NCI-H69 (cell line): ENCODE data around the gene SLC6A9.
A peak's percentile ranks its signal among the peaks of the same experiment; 100 is the strongest.

Experiments
- DNase-seq: peaks from one replicate; lab custom pipeline; 2025; lab: John Stamatoyannopoulos, UW

SLC6A9 gene

DNA sequence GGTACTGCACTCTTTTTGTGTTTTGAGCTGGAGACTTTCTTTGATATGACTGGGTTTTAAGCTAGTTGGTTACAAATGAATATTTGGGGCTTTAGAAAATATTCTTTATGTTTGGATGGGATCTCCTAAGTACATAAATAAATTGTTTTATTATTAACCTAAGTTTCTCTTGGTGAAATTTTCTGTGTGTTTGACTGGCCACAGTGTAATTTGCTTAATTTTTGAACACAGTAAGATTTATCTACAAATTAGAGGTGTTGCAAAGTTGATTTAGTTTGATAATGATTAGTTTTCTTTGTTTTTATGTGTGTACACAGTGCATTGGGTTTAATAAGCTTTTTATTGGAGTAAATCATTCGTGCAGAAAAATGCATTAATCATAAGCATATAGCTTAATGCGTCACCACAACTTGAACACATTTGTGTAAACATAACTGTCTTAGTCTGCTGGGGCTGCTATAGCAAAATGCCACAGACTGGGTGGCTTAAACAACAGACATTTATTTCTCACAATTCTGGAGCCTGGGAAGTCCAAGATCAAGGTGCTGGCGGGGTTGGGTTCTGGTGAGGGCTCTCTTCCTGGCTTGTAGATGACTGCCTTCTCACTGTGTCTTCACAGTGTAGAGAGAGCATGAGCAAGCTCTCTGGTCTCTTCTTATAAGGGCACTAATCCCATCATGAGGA lies 17.4 kb upstream of the SLC6A9 start:
- peak; percentile 6 for DNase-seq

DNA sequence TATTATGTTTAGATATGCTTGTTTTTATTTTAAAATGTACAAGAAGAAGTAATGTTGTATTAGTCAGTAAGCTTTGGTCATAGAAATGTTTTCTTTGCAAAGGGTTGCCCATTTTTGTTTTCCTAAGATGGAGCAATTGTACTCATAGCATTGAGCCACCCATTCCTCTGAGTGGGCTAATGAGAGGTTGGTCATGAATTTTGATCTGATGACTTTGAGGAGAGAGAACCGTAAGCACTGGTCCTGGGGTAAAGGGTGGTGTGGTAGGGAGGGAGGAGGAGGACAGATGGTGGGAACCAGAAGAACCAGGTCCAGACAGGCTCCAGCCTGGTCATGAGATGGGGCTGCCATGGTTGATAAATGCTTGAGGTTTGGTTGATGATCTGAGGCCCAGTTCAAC lies 15.9 kb upstream of the SLC6A9 start:
- no peak for DNase-seq

DNA sequence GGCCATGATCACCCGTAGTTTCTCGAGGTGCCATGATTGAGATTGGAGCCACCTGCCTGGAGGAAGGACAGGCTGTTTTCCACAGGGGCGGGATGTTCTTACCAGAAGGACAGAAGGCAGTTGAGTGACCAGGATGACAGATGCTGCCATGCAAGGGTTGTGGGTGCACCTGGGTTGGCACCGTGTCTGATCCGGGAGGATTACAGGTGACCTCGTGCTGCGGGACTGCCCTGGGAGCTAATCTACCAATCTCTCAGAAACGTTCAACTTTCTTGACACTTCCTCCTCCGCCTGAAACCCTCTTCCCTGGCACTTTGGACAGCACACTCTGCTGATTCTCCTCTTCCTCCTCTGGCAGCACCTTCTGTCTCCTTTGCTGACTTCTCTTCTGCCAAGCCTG lies 13.8 kb upstream of the SLC6A9 start:
- no peak for DNase-seq

- no peak for DNase-seq
These were observed 13.0 kb upstream of the SLC6A9 start for GRCh38 chr1:44044071-44044801.

- DNase-seq, result peak; percentile 55
These were observed 12.2 kb upstream of the SLC6A9 start for GRCh38 chr1:44043176-44044070.

DNA sequence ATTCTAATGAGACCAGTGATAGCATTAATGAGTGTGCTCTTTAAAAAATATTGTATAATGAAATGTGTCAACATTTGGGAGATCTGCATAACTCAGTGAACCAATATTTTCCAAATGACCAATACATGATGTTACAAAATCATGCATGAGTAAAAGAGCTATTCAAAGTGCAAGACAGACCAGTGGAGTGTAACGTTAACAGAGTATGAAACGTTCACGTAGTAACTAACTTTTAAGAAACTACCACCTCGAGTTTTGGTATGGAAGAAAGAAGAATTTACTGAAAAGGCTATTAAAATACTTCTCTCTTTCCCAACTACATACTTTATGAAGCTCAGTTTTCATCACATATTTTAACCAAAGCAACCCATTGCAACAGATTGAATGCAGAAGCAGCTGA lies 9.6 kb upstream of the SLC6A9 start:
- DNase-seq, result no peak

DNA sequence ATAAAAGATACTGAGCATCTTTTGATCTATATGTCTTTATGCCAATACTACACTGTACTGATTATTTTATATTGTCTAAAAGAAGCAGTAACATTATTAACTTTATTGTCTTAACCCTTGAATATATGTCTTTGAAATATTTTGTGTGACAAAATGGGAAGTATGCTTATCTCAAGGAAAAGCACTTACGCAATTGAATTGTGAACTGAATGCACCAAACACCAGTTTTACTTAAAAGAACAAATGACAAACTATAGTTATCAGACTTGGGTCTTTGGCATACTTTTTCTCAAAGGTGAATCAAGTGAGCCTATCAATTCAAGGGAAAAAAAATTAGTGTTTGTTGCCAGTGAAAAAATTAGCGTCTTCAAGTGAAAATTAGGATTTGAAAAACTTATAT lies 9.2 kb upstream of the SLC6A9 start:
- no peak for DNase-seq

GRCh38 chr1:44038876-44039657 lies 7.8 kb upstream of the SLC6A9 start:
- DNase-seq, result no peak

DNA sequence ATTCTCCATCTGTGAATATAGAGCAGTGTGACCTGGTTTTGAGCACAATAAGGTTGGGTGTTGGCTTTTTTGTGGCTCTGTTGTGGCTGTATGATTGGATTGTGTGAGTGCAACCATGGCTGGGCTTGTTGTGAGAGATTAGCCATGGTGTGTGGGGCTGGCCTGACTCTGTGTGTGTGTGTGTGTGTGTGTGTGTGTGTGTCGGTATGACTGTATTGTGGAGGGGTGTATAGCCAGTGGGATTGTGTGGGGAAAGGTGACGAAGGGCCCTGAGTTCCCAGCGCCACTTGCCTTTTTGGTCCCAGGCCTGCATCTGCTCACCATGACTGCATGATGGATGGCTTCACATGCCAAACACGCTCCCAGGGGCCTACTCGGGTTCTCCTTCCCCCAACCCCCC lies 5.9 kb upstream of the SLC6A9 start:
- DNase-seq, result peak; percentile 74

- DNase-seq, result peak; percentile 79
These were observed 5.3 kb upstream of the SLC6A9 start for GRCh38 chr1:44036409-44037139.

DNA sequence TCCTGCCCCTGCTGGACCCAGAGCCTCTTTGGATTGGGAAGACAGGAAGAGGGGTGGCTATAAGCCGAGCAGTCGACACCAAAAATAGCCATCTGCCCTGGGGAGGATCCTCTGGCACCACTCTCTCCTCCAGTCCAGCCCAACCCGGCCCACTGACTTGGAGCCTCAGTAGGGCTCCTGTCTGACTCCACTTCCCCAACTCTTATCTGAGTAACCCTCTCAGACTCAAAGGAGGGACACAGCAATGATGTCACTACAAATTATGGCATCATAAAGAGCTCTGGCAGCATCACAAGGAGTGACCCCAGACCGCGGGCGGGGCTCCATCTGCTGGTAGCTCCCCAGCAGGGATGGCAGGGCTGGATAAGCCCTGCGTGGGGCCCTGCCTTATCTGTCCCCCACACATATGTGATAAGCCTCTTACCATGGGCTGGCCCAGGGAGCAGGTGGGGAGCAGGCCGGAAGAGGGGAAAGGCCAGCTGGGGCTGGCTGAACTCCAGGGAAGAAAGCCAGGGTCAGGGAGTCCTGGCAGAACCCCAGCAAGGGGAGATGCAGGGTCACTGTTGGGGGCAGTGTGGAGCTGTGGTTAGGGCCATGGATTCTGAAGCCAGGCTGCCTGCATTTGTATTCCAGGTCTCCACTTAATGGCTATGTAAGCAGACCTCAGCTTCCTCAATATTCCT lies 4.6 kb upstream of the SLC6A9 start:
- DNase-seq, result peak; percentile 22

- DNase-seq, result no peak
These were observed 3.9 kb upstream of the SLC6A9 start for GRCh38 chr1:44034976-44035716.

DNA sequence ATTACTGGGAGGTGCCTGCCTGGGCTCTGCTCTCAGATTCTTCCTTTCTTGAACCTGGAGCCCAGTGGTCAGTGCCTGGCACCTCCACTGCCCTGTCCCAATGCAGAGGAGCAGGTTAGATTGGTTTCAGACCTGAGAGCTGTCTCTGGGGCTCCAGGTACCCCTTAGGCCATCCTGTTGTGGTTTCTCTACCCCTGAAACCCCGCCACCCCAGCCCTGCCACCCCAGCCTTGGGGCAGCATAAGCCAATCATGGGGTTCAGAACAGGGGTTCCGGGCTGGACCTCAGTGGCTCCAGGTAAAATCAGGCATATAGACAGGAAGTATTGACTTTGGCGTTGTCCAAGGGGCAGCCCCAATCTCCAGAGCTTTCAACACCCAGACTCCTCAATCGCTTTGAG lies 3.2 kb upstream of the SLC6A9 start:
- DNase-seq, result no peak

- DNase-seq, result no peak
These were observed 2.5 kb upstream of the SLC6A9 start for GRCh38 chr1:44033756-44034155.

- no peak for DNase-seq
These were observed 1.8 kb upstream of the SLC6A9 start for GRCh38 chr1:44033041-44033575.

DNA sequence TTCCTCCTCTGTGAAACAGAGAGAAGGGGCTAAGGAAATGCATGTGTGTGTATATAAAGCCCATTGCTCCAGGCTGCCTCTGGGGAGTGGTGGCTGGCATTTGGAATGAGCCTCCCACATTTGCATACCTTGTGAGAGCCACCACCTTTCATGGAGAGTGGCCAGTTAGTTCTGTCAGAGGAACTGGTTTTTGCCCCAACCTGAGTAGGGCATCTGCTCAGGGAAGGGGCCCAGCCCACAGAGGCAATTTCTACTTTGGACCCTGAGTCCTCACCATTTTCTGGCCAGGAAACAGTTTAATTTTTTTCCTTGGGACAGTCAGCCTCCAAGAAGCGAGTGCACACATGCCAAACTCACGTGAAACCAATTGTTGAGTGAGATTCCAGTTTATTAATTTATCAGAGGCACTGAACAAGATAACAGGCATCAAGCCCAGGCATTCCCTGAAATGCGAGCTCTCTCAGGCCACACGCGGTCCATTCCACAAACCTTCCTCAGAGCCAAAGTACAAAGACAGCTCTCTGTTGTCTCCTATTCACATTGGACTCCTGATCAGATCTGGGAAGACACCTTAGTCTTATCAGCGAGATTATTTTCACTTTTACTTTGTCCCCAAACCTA lies 1.0 kb upstream of the SLC6A9 start:
- DNase-seq, result peak; percentile 8

DNA sequence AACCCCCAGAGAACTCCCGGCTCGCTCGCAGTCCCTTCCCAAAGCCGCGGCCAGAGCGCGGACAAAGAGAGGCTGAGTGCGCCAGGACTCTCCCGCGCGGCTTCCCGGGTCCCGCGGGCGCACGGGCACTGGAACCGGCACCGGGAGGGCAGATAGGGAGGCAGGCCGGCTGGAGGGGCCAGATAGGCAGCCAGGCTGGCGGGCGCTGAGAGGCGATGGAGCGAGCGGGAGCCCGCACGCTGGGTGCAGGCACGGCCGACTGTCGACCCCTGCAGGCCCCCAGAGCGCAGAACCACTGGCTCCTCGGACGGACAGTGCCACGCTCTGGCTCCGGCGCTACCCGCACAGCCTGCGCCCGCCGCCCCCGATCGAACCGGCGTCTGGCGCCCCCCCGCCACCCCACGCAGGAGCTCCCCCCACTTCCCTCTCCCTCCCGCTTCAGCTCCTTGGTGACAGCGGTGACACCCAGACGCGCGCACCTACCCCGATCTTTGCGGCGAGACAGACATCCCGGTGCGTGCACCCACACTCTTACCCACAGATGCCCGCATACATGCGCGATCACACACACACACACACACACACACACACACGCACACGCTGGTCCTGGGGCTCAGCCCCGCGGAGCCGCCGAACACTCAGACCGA lies 534 bp downstream of the SLC6A9 start:
- peak; percentile 66 for DNase-seq

DNA sequence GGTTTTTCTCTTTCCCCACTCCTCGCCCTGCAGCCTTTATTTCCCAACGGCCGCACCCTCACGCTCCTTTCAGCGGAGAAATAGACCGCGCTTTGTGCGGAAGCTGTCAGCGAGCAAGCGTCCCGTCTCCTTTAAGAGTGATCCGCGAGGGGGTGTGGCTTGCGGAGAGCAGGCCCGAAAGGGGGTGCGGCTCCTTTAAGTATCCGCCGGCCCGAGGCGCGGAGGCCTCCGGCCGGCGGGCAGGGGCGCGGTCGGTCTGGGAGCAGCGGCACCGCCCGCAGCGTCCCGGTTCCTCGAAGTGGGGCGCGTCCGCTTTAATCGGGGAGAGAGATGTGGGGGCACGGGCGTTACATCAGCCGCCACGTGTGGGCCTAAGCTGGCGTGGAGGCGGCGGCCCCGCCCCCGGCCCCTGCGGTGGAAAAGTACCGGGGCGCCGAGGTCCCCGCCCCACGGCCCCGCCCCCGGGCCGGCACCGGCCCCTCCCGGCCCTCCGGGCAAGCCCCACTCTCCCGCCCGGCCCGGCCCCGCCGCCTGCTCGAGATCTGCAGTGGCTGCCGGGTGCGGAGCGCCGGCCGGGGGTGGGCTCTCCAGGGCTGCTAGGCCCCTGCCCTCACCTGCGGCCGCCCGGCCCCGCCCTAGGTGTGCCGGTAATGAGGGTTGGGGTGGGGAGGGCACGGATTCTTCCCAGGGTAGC lies 1.2 kb downstream of the SLC6A9 start:
- peak; percentile 92 for DNase-seq
